ENCODE measurements around the gene KRTAP5-1.

GRCh38 chr11:1569251-1569780 lies 15.8 kb downstream of the KRTAP5-1 start:
- TF ChIP-seq CTCF (conservative IDR thresholded peaks at IDR 0.05; ENCODE audit: low read depth, low read length) = no peak
- no peak for TF ChIP-seq EZH2 (IDR thresholded peaks at IDR 0.05; ENCODE audit: low read length, unreplicated experiment)
- no peak for TF ChIP-seq EZH2phosphoT487 (IDR thresholded peaks at IDR 0.05; ENCODE audit: borderline replicate concordance, low read length)
